Mucosa of rectum (tissue), 2 donors: ENCODE measurements around the gene PICALM.
"Not testable (repeated sequence)": the region's sequence is repeated elsewhere in the genome, so short reads cannot be mapped to it uniquely, and the experiment has no call there.

Experiments
- H3K27ac ChIP-seq, 2 donors: one replicate each; pipeline ENCODE4 v1.7.0; 2013; ENCODE audit warnings: inconsistent platforms in 2 of 2, low read depth in 2 of 2, low read length in 2 of 2
- H3K27me3 ChIP-seq, 2 donors: one replicate each; pipeline ENCODE4 v1.7.0; 2013; ENCODE audit warnings: low read length in 2 of 2; ENCODE audit not compliant: control insufficient read depth in 2 of 2, insufficient read depth in 2 of 2
- H3K36me3 ChIP-seq, 2 donors: one replicate each; pipeline ENCODE4 v1.7.0; 2013; ENCODE audit warnings: low read length in 2 of 2; ENCODE audit not compliant: control insufficient read depth in 2 of 2, insufficient read depth in 2 of 2
- H3K4me1 ChIP-seq, 2 donors: one replicate each; pipeline ENCODE4 v1.7.0; 2013; ENCODE audit warnings: low read length in 2 of 2, mild to moderate bottlenecking in 1 of 2; ENCODE audit not compliant: control insufficient read depth in 2 of 2, insufficient read depth in 2 of 2
- H3K4me3 ChIP-seq, 2 donors: one replicate each; pipeline ENCODE4 v1.7.0; 2013; ENCODE audit warnings: low read length in 2 of 2
- H3K9ac ChIP-seq, 2 donors: one replicate each; pipeline ENCODE4 v1.7.0; 2013; ENCODE audit warnings: low read length in 2 of 2, low read depth in 1 of 2, mild to moderate bottlenecking in 1 of 2
- H3K9me3 ChIP-seq, 2 donors: one replicate each; pipeline ENCODE4 v1.7.0; 2013; ENCODE audit warnings: low read length in 2 of 2; ENCODE audit not compliant: control insufficient read depth in 2 of 2
- donor health status: healthy.
- donor health status: Normal muscosa, but diverticular disease.

Gene PICALM

DNA sequence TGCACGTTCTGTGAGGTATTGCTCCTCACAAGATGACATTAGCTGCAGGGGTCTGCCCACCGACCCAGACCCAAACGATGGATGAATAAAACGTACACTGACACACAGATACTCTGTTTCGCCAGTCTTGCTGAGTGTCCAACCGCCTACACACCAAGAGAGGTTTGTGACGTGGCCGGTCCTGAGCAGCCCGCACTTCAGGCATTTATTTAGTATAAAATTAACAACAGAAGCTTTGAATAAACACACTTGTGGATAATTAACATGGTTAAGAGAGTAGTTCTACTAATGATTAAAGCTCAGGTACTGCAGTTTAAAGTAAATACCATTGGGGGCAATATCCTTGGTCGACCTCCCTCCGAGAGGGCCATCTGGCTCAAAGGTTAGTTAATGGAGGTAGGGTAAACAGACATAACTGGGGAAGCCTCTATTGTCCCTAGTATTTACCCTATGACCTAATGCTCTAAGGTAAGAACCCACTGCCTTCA lies 138.0 kb downstream of the PICALM start:
- Histone ChIP-seq H3K36me3 (no peaks in the 10 kb centered on the region), H3K4me1 (no peaks in the 10 kb centered on the region), H3K4me3 (no peak overlapping the region), H3K9me3 (no peaks in the 10 kb centered on the region), H3K9ac (no peak overlapping the region), H3K27ac (no peak overlapping the region), H3K27me3 (no peaks in the 10 kb centered on the region)

GRCh38 chr11:85926653-85927214 lies 142.2 kb downstream of the PICALM start:
- H3K27me3 ChIP-seq, H3K9me3 ChIP-seq, H3K27ac ChIP-seq, H3K36me3 ChIP-seq, H3K9ac ChIP-seq, H3K4me3 ChIP-seq: not testable (repeated sequence)
- peaks cover 2 to 11% of the 10 kb centered on the region in 2 donors for H3K4me1 ChIP-seq

GRCh38 chr11:85923455-85923854 lies 145.4 kb downstream of the PICALM start:
- H3K27me3 ChIP-seq: no peaks in the 10 kb centered on the region
- no peaks in the 10 kb centered on the region for H3K36me3 ChIP-seq
- no peak overlapping the region for H3K9ac ChIP-seq
- no peaks in the 10 kb centered on the region for H3K9me3 ChIP-seq
- H3K4me3 ChIP-seq: no peak overlapping the region
- peak overlapping the region in 1 of 2 donors; percentile 58 for H3K27ac ChIP-seq
- H3K4me1 ChIP-seq: peaks cover 2 to 11% of the 10 kb centered on the region in 2 donors

- no peak overlapping the region for H3K27ac ChIP-seq
- H3K27me3 ChIP-seq: no peaks in the 10 kb centered on the region
- H3K9me3 ChIP-seq: no peaks in the 10 kb centered on the region
These were observed 146.5 kb downstream of the PICALM start for GRCh38 chr11:85922367-85922766.

GRCh38 chr11:85918910-85919794 lies 149.7 kb downstream of the PICALM start:
- Histone ChIP-seq H3K27ac (no peak overlapping the region), H3K4me1 (peaks cover 2 to 11% of the 10 kb centered on the region in 2 donors), H3K36me3 (no peaks in the 10 kb centered on the region), H3K9me3 (no peaks in the 10 kb centered on the region), H3K27me3 (no peaks in the 10 kb centered on the region), H3K9ac (no peak overlapping the region), H3K4me3 (no peak overlapping the region)

More at GRCh38 chr11:85922367-85922766, 146.5 kb downstream of the PICALM start:
- Histone ChIP-seq H3K4me3 (no peak overlapping the region), H3K9ac (no peak overlapping the region), H3K36me3 (no peaks in the 10 kb centered on the region), H3K4me1 (peaks cover 2 to 11% of the 10 kb centered on the region in 2 donors)

- no peaks in the 10 kb centered on the region for H3K4me1 ChIP-seq
- H3K36me3 ChIP-seq: no peaks in the 10 kb centered on the region
- H3K9ac ChIP-seq: no peak overlapping the region
- H3K4me3 ChIP-seq: no peak overlapping the region
- H3K27ac ChIP-seq: no peak overlapping the region
- H3K27me3 ChIP-seq: no peaks in the 10 kb centered on the region
- H3K9me3 ChIP-seq: no peaks in the 10 kb centered on the region
These were observed 154.5 kb downstream of the PICALM start for GRCh38 chr11:85914425-85914824.

GRCh38 chr11:85913513-85913912 lies 155.4 kb downstream of the PICALM start:
- Histone ChIP-seq H3K4me1 (no peaks in the 10 kb centered on the region), H3K9ac (no peak overlapping the region), H3K27me3 (no peaks in the 10 kb centered on the region), H3K27ac (no peak overlapping the region), H3K36me3 (no peaks in the 10 kb centered on the region), H3K4me3 (no peak overlapping the region), H3K9me3 (no peaks in the 10 kb centered on the region)

DNA sequence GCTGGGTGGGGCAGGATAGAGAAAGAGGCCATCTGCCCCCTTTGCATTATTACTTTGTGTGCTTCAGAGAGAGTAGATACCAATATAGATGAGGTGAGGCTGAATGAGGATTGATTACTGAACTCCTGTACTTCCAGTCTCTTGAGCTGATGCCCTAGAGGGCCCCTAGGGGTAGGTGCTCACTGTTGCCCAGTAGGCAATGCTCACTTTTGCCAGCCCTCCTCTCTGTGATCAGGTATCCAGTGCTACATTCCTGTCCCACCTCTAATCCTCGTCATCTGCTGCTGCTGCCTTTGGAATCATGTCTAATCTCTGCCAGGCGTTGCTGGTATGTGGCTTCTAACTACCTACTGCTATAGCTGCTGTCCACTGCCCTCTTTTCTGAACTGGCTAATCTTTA lies 156.5 kb downstream of the PICALM start:
- no peaks in the 10 kb centered on the region for H3K36me3 ChIP-seq
- H3K9me3 ChIP-seq: no peaks in the 10 kb centered on the region
- no peak overlapping the region for H3K27ac ChIP-seq
- no peaks in the 10 kb centered on the region for H3K27me3 ChIP-seq
- no peak overlapping the region for H3K9ac ChIP-seq
- no peak overlapping the region for H3K4me3 ChIP-seq
- H3K4me1 ChIP-seq: no peaks in the 10 kb centered on the region
